ENCODE measurements around the gene ATG5.

DNA sequence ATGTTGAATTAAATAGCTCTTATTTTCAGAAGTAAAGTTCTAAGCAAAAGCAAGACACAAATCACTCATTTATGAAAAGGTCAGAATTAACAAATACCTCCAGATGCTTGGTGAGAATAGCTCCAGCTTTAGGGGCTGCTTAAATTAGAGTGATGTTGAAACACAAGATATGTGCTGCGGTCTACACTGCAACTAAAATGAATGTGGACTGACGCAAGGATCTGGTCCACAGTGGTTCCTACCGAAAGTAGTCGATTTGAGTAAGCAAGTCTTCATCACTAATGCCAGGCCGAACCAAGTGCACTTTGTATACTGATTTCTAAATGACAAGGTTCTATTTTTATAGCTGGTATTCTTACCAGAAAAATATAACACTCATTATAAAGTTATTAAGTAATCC, 143.1 kb downstream of the ATG5 start:
- TF ChIP-seq, protein P1, sequence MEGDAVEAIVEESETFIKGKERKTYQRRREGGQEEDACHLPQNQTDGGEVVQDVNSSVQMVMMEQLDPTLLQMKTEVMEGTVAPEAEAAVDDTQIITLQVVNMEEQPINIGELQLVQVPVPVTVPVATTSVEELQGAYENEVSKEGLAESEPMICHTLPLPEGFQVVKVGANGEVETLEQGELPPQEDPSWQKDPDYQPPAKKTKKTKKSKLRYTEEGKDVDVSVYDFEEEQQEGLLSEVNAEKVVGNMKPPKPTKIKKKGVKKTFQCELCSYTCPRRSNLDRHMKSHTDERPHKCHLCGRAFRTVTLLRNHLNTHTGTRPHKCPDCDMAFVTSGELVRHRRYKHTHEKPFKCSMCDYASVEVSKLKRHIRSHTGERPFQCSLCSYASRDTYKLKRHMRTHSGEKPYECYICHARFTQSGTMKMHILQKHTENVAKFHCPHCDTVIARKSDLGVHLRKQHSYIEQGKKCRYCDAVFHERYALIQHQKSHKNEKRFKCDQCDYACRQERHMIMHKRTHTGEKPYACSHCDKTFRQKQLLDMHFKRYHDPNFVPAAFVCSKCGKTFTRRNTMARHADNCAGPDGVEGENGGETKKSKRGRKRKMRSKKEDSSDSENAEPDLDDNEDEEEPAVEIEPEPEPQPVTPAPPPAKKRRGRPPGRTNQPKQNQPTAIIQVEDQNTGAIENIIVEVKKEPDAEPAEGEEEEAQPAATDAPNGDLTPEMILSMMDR (IDR thresholded peaks at IDR 0.05; ENCODE audit: poor library complexity), result no peak
- no peak for TF ChIP-seq EZH2 (IDR thresholded peaks at IDR 0.05; ENCODE audit: borderline replicate concordance)
- TF ChIP-seq EZH2phosphoT487 (IDR thresholded peaks at IDR 0.05; ENCODE audit: low read depth, severe bottlenecking, unreplicated experiment), result no peak
